Upper lobe of left lung (tissue), 6 donors: ENCODE measurements around the gene TCEANC. TPM values are rescaled to one million over a fixed set of nuclear protein-coding genes. Genes with fewer than 3 reads are reported as not detected.

Experiments used
- ATAC-seq, 2 donors: fragments of 200-7000 bp; cut with Tn5 transposase; one replicate each; pipeline ENCODE4 v1.9.1; 2022; ENCODE audit warnings: mild to moderate bottlenecking in 2 of 2, moderate library complexity in 2 of 2; ENCODE audit not compliant: low FRiP score in 2 of 2
- DNase-seq, 2 donors: peaks; one replicate each; pipeline ENCODE4 v3.0.0-alpha.2; 2019 to 2020
- H3K27ac ChIP-seq, 4 donors: fragments of 200-600 bp; sonication (generic); one replicate each; pipeline ENCODE4 v1.5.1; 2016 to 2019
- H3K27me3 ChIP-seq, 4 donors: fragments of 200-600 bp; sonication (generic); one replicate each; pipeline ENCODE4 v1.5.1; 2017 to 2019
- H3K36me3 ChIP-seq, 4 donors: fragments of 200-600 bp; sonication (generic); one replicate each; pipeline ENCODE4 v1.5.1; 2016 to 2019
- H3K4me1 ChIP-seq, 4 donors: fragments of 200-600 bp; sonication (generic); one replicate each; pipeline ENCODE4 v1.5.1; 2018 to 2019
- H3K4me3 ChIP-seq, 4 donors: fragments of 200-600 bp; sonication (generic); one replicate each; pipeline ENCODE4 v1.5.1; 2017 to 2019; ENCODE audit warnings: mild to moderate bottlenecking in 2 of 4, moderate library complexity in 1 of 4
- H3K9me3 ChIP-seq, 4 donors: fragments of 200-600 bp; sonication (generic); one replicate each; pipeline ENCODE4 v1.5.1; 2018 to 2019
- EP300 ChIP-seq, 4 donors: sonication (generic); formaldehyde crosslinking; IDR thresholded peaks; one replicate each; pipeline ENCODE4 v1.5.1; 2017; ENCODE audit warnings: antibody characterized with exemption in 4 of 4, control low read depth in 2 of 4
- POLR2A ChIP-seq, 4 donors: fragments of 450-650 bp; IDR thresholded peaks; one replicate each; pipeline ENCODE4 v1.5.1; 2016 to 2017; ENCODE audit warnings: antibody characterized with exemption in 4 of 4, mild to moderate bottlenecking in 2 of 4
- POLR2AphosphoS5 ChIP-seq, 2 donors: sonication (generic); formaldehyde crosslinking; IDR thresholded peaks; one replicate each; pipeline ENCODE4 v1.5.1; 2017; ENCODE audit warnings: antibody characterized with exemption in 2 of 2
- WGBS, 2 donors: methylation state at CpG; one replicate each; pipeline ENCODE4 v1.1.5; 2017 to 2018; 5-methylcytosine and 5-hydroxymethylcytosine counted together
- total RNA-seq, 6 donors: library from RNA; depleted of rRNA in 4 of 6; stranded (reverse); fragments of >200 nt in 4 of 6; gene quantifications; one replicate each; pipeline versions ENCODE4 v1.1.0 to v1.2.1, GENCODE V29; 2016 to 2021
- TF ChIP-seq, protein P1 (sequence below), 6 experiments: fragments of 450-650 bp in 4 of 6; fragments of 200-600 bp in 2 of 6; sonication (generic) in 2 of 6; IDR thresholded peaks; one replicate each; pipeline ENCODE4 v1.5.1; 2016 to 2019; ENCODE audit warnings: antibody characterized with exemption in 6 of 6
- donor health status: DM: no; HTN: no; CAD: no; lungs with moderate emphysema.
- donor health status: DM: no; HTN: yes; CAD: no; lungs with severe emphysema.

The TCEANC gene
- total RNA-seq, 6 donors from 2014 or later = 2.4 to 8.9 (median 4.1) TPM

DNA sequence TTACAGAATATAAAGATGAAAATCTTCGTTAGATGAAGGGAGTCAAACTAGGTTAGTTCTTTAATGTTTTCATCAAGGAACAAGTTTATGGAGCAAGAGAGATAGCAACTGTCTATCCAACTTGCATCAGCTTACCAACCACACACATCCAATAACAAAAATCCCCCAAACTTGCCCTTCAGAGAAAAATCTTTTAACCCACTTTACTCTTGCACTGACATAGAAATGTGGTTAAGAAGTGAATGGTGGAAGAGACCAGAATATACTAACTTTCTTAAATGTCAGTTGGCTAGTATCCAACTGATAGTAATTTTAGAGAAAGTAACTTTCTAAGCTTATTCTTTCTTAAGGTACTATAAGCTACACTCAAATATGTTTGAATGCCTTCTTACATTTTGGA is 34.3 kb downstream of the TCEANC start:
- no peak for ATAC-seq
- TF ChIP-seq POLR2A (IDR thresholded peaks at IDR 0.05) = no peak
- TF ChIP-seq, protein P1, sequence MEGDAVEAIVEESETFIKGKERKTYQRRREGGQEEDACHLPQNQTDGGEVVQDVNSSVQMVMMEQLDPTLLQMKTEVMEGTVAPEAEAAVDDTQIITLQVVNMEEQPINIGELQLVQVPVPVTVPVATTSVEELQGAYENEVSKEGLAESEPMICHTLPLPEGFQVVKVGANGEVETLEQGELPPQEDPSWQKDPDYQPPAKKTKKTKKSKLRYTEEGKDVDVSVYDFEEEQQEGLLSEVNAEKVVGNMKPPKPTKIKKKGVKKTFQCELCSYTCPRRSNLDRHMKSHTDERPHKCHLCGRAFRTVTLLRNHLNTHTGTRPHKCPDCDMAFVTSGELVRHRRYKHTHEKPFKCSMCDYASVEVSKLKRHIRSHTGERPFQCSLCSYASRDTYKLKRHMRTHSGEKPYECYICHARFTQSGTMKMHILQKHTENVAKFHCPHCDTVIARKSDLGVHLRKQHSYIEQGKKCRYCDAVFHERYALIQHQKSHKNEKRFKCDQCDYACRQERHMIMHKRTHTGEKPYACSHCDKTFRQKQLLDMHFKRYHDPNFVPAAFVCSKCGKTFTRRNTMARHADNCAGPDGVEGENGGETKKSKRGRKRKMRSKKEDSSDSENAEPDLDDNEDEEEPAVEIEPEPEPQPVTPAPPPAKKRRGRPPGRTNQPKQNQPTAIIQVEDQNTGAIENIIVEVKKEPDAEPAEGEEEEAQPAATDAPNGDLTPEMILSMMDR (IDR thresholded peaks at IDR 0.05) = no peak
- TF ChIP-seq POLR2AphosphoS5 (IDR thresholded peaks at IDR 0.05) = no peak
- no peak for TF ChIP-seq EP300 (IDR thresholded peaks at IDR 0.05)
- Histone ChIP-seq H3K36me3 (no peaks in the 10 kb centered on the region), H3K4me1 (peaks cover 0 to 29% (median 5%) of the 10 kb centered on the region in 4 donors), H3K27me3 (no peaks in the 10 kb centered on the region), H3K9me3 (no peaks in the 10 kb centered on the region), H3K4me3 (no peak overlapping the region), H3K27ac (no peak overlapping the region)
- WGBS, 2 donors = 56 to 89% methylated on average over 1 of the region's 1 CpG
- DNase-seq = no peak

DNA sequence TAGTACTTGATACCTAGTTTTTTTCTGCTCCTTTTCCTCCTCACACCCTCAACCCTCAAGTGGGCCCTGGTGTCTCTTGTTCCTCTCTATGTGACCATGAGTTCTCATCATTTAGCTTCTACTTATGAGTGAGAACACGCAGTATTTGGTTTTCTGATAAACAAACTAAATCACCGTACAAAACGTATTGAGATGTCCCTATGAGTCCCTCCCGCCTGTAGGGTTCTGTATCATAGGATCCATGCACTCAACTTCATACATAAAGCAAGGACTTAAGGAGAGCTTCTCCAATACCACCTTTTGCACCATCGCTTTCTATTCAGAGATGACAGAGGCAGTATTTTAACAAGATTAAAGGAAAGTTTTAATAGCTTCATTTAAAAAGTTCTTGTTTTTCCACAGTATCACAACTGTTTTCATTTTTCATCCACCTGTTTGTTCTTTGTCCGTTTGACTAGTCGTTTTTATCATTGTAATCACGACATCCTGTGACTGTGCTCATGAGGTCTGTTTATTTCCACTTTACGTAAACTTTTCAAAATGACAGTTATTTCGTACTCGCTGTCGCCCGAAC is 35.5 kb downstream of the TCEANC start:
- Histone ChIP-seq H3K9me3 (no peaks in the 10 kb centered on the region), H3K36me3 (no peaks in the 10 kb centered on the region), H3K4me1 (peaks cover 4 to 35% (median 7%) of the 10 kb centered on the region in 4 donors), H3K27me3 (no peaks in the 10 kb centered on the region), H3K4me3 (peak overlapping the region in 3 of 4 donors; percentile 65 to 71 (median 67)), H3K27ac (peak overlapping the region; percentile 95 to 96 (median 96))
- TF ChIP-seq, protein P1 (IDR thresholded peaks at IDR 0.05) = no peak
- no peak for TF ChIP-seq POLR2AphosphoS5 (IDR thresholded peaks at IDR 0.05)
- TF ChIP-seq EP300 (IDR thresholded peaks at IDR 0.05) = no peak
- no peak for TF ChIP-seq POLR2A (IDR thresholded peaks at IDR 0.05)
- WGBS, 2 donors = 8 to 15% methylated on average over 12 to 13 of the region's 13 CpGs
- no peak for ATAC-seq
- no peak for DNase-seq

DNA sequence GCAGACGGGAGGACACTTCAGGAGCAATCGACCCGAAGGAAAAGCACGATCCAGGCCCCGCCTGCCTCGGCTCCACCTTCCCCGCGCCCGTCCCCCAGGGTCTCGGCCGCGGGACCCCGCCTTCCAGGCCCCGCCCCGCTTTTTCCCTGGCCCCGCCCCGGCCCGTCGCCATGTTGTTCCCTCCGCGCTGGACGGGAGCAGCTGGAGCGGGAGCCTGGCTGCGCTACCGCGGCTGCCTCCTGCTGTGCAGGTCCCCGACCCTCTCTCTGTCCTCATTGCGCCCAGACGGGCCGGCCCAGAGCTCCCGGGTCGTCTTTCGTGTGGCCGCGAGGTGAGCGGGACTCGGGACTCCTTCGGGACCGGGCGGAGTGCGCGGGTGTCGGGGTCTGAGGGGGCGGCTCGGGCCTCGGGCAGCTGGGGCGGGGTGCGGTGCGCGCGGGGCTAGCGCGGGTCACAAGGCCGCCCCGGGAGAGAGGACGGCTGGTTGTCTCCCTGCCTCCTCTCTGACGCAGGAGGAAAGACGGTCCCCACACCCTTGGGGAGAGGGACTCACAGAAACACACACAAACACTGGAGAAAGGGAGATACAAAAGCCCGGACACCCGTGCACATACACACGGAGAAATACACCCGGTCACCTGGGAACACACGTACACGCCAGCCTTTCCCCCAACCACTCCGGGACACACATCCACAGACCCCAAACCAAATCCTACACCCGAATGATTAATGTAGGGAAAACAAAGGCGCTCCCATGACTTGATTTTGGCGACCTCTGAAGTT is 36.2 kb downstream of the TCEANC start, which contains the start of gene RAB9A:
RAB9A (plus strand) TSS at position 171 of the 783 bp plus-strand sequence. CDS start 19,619 bp downstream, outside the sequence.
- Histone ChIP-seq H3K36me3 (no peaks in the 10 kb centered on the region), H3K27ac (peak within 1 kb of the TSS; percentile 95 to 96 (median 96)), H3K9me3 (no peaks in the 10 kb centered on the region), H3K4me3 (peak within 1 kb of the TSS; percentile 65 to 71 (median 66)), H3K27me3 (no peaks in the 10 kb centered on the region), H3K4me1 (peaks cover 4 to 41% (median 13%) of the 10 kb centered on the region in 4 donors)
- 3% methylated on average over 19 of the region's 68 CpGs; no CpG with 5 or more reads in 1 of the 2 donors for WGBS, 2 donors
- TF ChIP-seq EP300 (IDR thresholded peaks at IDR 0.05) = no peak
- TF ChIP-seq, protein P1 (IDR thresholded peaks at IDR 0.05) = no peak
- peak in 3 of 4 donors; percentile 66 to 94 (median 77) for TF ChIP-seq POLR2A (IDR thresholded peaks at IDR 0.05)
- peak; percentile 89 to 97 for TF ChIP-seq POLR2AphosphoS5 (IDR thresholded peaks at IDR 0.05)
- peak; percentile 94 to 100 for ATAC-seq
- peak; percentile 90 to 97 for DNase-seq

DNA sequence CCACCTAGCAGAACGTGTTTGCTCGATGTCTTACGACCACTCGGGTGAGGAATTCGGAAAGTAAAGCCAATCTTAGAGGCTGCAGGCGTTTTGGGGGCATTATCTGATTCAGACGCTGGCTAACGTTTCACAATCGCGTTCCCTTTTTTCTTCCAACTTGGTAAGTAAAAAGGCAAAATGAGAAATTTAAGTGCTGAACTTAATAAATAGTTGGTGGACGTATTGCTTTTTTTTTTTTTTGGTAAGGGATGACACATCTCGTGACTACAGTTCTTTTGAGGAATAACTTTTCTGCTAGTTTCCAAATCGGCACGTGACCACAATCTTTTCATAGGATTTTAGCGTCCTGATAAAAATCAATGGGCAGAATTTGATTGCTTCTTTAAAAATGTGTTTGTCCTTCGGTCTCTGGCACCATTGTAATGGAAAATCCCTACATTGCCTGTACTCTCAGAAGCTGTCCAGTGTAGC is 36.8 kb downstream of the TCEANC start:
- peaks cover 4 to 45% (median 15%) of the 10 kb centered on the region in 4 donors for H3K4me1 ChIP-seq
- ATAC-seq = peak in 1 of 2 donors; percentile 25
- TF ChIP-seq EP300 (IDR thresholded peaks at IDR 0.05) (no peak), POLR2A (IDR thresholded peaks at IDR 0.05) (no peak), POLR2AphosphoS5 (IDR thresholded peaks at IDR 0.05) (no peak)
- TF ChIP-seq, protein P1 (IDR thresholded peaks at IDR 0.05) = no peak

More for the DNA sequence above, 36.8 kb downstream of the TCEANC start:
- WGBS, 2 donors = 2 to 9% methylated on average over 16 of the region's 16 CpGs
- Histone ChIP-seq H3K4me3 (peak overlapping the region; percentile 65 to 71 (median 66)), H3K36me3 (no peaks in the 10 kb centered on the region), H3K27ac (peak overlapping the region; percentile 95 to 96 (median 96)), H3K9me3 (no peaks in the 10 kb centered on the region), H3K27me3 (no peaks in the 10 kb centered on the region)
- DNase-seq = no peak
